ENCODE results near the gene FAM13A. TPM values are rescaled to one million over a fixed set of nuclear protein-coding genes. Genes with fewer than 3 reads are reported as not detected.

FAM13A gene
- total RNA-seq, 1 experiment from 2014 or later = 16.7 TPM

DNA sequence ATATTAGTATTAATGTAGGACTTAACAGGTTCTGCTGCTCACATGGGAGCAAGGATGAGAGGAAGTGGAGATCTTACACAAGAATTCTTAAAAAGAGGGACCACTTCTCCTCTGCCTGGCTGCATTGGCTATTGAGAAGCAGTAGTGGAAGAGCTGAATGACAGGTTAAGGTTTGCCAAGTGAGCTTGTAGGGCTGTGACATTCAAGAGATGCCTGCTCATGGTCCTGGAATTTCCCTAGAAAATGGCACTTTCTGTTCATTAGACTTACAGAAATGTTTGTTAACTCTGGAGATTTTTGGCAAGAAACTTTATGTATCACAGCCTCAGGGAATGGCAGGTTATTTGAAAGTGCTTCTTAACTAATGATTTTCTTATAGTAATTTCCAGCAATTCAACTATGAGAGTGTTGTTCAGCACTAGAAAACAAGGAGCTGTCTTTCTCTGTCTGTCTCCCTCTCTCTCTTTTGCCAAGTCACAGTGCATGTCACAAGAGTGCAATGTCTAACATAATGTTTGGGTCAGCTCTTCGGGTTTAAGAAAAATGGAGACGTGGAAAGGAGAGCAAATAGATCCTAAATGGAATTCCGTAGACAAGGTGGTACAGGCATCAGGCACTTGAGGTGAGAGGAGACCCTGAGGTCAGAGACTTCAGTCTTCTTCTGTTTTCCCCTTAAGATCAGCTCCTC is 351.0 kb downstream of the FAM13A start:
- DNase-seq (ENCODE audit: low read depth) = peak; percentile 3
- in situ Hi-C loops (cut with HindIII; ENCODE audit: low pct_unique_long_range_greater_than_20kb, low sequenced_read_pairs) = no loop called here

GRCh38 chr4:88705223-88705622 is 351.8 kb downstream of the FAM13A start:
- in situ Hi-C loops (cut with HindIII; ENCODE audit: low pct_unique_long_range_greater_than_20kb, low sequenced_read_pairs) = no loop called here
- DNase-seq (ENCODE audit: low read depth) = no peak

- in situ Hi-C loops (cut with HindIII; ENCODE audit: low pct_unique_long_range_greater_than_20kb, low sequenced_read_pairs) = no loop called here
- DNase-seq (ENCODE audit: low read depth) = no peak
Measured at GRCh38 chr4:88702782-88703181, 354.2 kb downstream of the FAM13A start.

DNA sequence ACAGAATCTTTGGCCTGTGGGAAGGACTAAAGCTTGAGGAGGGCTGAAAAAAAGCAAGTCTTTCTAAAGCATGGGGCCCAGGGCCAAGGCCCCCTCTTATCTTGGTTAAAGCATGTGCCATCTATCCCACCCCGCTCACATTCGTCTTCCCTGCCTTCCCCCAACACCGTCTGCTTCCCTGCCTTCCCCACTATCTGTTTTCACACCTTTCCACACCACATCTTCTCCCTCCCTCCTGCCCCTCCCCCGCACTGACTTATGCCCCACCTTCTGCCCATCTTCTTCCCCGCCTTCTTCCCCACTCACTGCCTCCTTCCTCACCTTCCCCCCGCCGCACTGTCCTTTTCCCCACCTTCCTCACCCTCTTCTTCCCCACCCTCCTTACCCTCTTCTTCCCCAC is 358.5 kb downstream of the FAM13A start:
- no peak for DNase-seq (ENCODE audit: low read depth)
- in situ Hi-C loops (cut with HindIII; ENCODE audit: low pct_unique_long_range_greater_than_20kb, low sequenced_read_pairs) = no loop called here

- in situ Hi-C loops (cut with HindIII; ENCODE audit: low pct_unique_long_range_greater_than_20kb, low sequenced_read_pairs) = no loop called here
- no peak for DNase-seq (ENCODE audit: low read depth)
Measured at GRCh38 chr4:88697588-88698329, 359.2 kb downstream of the FAM13A start, which contains the start of gene NAP1L5. Gene NAP1L5, minus strand, starts transcription at chr4:88697829. Its CDS starts 75 bp downstream, at chr4:88697754.

- DNase-seq (ENCODE audit: low read depth) = no peak
- in situ Hi-C loops (cut with HindIII; ENCODE audit: low pct_unique_long_range_greater_than_20kb, low sequenced_read_pairs) = no loop called here
Measured at GRCh38 chr4:88697141-88697540, 359.8 kb downstream of the FAM13A start.

- no peak for DNase-seq (ENCODE audit: low read depth)
- in situ Hi-C loops (cut with HindIII; ENCODE audit: low pct_unique_long_range_greater_than_20kb, low sequenced_read_pairs) = no loop called here
Measured at GRCh38 chr4:88696630-88697029, 360.4 kb downstream of the FAM13A start.

GRCh38 chr4:88693792-88694191 is 363.2 kb downstream of the FAM13A start:
- in situ Hi-C loops (cut with HindIII; ENCODE audit: low pct_unique_long_range_greater_than_20kb, low sequenced_read_pairs) = no loop called here
- no peak for DNase-seq (ENCODE audit: low read depth)

DNA sequence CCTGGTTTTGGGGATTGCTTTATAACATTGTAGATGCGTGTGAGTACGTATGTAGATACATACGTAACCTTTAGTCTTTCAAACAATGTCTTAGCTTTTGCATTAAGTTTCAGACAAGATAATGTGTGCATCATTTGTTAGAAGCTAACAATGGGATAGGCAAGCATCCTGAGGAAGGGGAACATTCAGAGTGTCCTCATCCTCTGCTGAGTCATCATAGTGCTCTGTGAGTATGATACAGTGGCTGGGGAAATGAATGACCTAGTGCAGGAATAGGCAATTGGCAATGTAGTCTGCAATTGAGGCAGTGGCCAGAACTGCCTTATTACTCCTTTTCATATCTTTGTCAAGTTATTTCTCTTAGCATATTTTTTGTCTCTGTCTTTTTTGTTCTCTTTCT is 366.6 kb downstream of the FAM13A start:
- DNase-seq (ENCODE audit: low read depth) = peak; percentile 7
- in situ Hi-C loops (cut with HindIII; ENCODE audit: low pct_unique_long_range_greater_than_20kb, low sequenced_read_pairs) = no loop called here

- no peak for DNase-seq (ENCODE audit: low read depth)
- in situ Hi-C loops (cut with HindIII; ENCODE audit: low pct_unique_long_range_greater_than_20kb, low sequenced_read_pairs) = no loop called here
Measured at GRCh38 chr4:88681209-88681608, 375.8 kb downstream of the FAM13A start.

Other genes with a start within 250 kb of the FAM13A start
- 2.6 and 7.2 TPM in 2 replicates for gene TIGD2, start 54.3 kb upstream of the FAM13A start, total RNA-seq (2014; rRNA removed; shearing (Covaris generic); ENCODE audit: low replicate concordance)